ENCODE results near the gene CRYBB3. TPM values are rescaled to one million over a fixed set of nuclear protein-coding genes. Genes with fewer than 3 reads are reported as not detected.
A peak's percentile ranks its signal among the peaks of the same experiment; 100 is the strongest.
"Not testable (repeated sequence)": the region's sequence is repeated elsewhere in the genome, so short reads cannot be mapped to it uniquely, and the experiment has no call there.

Gene CRYBB3
- total RNA-seq, 1 donor from 2014 or later, result not detected

DNA sequence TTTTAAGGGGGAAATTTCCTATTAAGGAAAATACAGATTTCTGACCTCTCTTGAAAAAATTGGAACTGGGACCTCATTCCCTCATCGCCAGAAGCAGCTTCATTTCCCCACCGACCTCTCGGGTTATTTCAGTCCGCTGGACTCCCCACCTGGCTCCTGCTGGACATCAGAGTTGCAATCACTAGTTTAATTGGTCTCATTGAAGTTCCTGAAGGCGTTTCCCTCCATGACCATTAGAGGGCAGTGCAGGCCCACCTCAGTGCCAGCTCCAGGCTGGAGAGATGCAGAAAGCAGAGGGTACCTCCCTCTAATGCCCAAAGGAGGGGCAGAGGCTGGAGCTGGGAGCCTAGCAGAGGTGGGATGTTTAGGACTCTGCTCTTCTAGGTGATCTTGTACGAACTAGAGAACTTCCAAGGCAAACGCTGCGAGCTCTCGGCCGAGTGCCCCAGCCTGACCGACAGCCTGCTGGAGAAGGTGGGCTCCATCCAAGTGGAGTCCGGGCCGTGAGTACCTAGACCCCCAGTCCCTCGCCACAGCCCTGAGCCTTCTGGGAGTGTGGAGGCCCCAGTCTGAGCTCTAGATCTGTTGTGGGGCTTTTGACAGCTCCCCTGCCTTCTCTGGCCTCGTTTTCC lies 2.7 kb downstream of the CRYBB3 start:
- Mint-ChIP-seq H3K36me3 (ENCODE audit: low read depth) (no peaks in the 10 kb centered on the region), H3K9me3 (no peaks in the 10 kb centered on the region), H3K4me3 (no peak overlapping the region), H3K27ac (ENCODE audit: unreplicated experiment) (no peak overlapping the region), H3K27me3 (ENCODE audit: low read depth) (no peaks in the 10 kb centered on the region), H3K4me1 (peaks cover 14% of the 10 kb centered on the region)
- TF ChIP-seq, protein P1, sequence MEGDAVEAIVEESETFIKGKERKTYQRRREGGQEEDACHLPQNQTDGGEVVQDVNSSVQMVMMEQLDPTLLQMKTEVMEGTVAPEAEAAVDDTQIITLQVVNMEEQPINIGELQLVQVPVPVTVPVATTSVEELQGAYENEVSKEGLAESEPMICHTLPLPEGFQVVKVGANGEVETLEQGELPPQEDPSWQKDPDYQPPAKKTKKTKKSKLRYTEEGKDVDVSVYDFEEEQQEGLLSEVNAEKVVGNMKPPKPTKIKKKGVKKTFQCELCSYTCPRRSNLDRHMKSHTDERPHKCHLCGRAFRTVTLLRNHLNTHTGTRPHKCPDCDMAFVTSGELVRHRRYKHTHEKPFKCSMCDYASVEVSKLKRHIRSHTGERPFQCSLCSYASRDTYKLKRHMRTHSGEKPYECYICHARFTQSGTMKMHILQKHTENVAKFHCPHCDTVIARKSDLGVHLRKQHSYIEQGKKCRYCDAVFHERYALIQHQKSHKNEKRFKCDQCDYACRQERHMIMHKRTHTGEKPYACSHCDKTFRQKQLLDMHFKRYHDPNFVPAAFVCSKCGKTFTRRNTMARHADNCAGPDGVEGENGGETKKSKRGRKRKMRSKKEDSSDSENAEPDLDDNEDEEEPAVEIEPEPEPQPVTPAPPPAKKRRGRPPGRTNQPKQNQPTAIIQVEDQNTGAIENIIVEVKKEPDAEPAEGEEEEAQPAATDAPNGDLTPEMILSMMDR (conservative IDR thresholded peaks at IDR 0.05), result peak; percentile 86
- DNase-seq (ENCODE audit: low read depth, low spot score), result peak; percentile 72

DNA sequence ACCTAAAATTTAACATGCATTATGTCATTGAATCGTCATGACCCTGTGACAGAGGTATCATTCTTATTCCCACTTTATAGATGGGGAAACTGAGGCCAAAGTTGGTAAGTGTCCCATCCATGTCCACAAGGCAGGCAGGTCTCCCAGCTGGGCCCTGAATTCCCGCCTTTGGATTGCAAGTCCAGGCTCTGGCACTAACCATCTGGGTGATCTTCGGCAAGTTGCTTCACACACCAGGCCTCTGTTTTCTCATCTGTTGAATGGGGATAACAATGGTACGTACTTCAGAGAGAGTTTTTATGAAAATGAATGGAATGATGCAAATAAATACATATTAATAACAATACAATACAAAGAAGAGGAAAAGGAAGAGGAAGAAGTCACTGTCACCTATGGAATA lies 3.4 kb downstream of the CRYBB3 start:
- peaks cover 11% of the 10 kb centered on the region for H3K4me1 Mint-ChIP-seq
- DNase-seq (ENCODE audit: low read depth, low spot score), result no peak
- TF ChIP-seq, protein P1 (conservative IDR thresholded peaks at IDR 0.05), result no peak
- no peaks in the 10 kb centered on the region for H3K27me3 Mint-ChIP-seq (ENCODE audit: low read depth)
- H3K36me3 Mint-ChIP-seq (ENCODE audit: low read depth), result no peaks in the 10 kb centered on the region
- H3K9me3 Mint-ChIP-seq, result no peaks in the 10 kb centered on the region
- H3K27ac Mint-ChIP-seq (ENCODE audit: unreplicated experiment), result no peak overlapping the region
- no peak overlapping the region for H3K4me3 Mint-ChIP-seq

DNA sequence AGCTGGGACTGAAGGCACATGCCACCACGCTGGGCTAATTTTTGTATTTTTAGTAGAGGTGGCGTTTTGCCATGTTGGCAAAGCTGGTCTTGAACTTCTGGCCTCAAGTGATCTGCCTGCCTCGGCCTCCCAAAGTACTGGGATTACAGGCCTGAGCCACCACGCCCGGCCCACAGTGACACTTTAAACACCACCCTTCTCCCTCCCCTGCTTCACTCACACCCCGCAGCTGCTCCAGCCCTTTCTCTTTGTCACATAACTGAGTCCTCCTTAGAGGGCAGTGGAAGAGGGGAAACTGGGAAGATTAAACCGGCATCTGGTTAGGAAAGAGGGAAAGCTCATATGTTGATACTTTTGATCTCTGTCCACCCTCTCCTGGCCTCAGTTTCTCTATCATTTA lies 4.9 kb downstream of the CRYBB3 start:
- H3K4me3 Mint-ChIP-seq; H3K27ac Mint-ChIP-seq (ENCODE audit: unreplicated experiment); H3K9me3 Mint-ChIP-seq; H3K36me3 Mint-ChIP-seq (ENCODE audit: low read depth); H3K27me3 Mint-ChIP-seq (ENCODE audit: low read depth); DNase-seq (ENCODE audit: low read depth, low spot score); H3K4me1 Mint-ChIP-seq: not testable (repeated sequence)

DNA sequence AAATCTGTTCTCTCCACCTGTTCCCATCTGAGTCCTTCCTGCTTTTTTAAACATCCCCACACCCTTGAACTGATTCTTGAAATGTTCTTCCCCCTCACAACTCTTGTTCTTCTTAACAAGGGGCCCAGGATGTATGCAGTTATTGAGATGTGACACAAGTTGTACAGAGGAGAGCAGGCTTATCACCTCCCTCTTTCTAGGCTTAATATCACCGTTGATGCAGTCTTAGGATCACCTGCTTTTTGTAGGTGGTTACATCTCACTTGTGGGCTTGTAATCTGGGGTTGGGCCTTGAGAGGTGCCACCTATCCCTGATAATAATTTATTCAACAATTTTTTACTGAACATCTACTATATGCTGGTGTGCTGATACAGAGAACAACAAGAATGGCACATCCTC lies 6.2 kb downstream of the CRYBB3 start:
- Mint-ChIP-seq H3K4me1 (peaks cover 4% of the 10 kb centered on the region), H3K4me3 (no peak overlapping the region), H3K36me3 (ENCODE audit: low read depth) (no peaks in the 10 kb centered on the region), H3K27ac (ENCODE audit: unreplicated experiment) (no peak overlapping the region), H3K9me3 (no peaks in the 10 kb centered on the region), H3K27me3 (ENCODE audit: low read depth) (no peaks in the 10 kb centered on the region)
- TF ChIP-seq, protein P1 (conservative IDR thresholded peaks at IDR 0.05), result no peak
- DNase-seq (ENCODE audit: low read depth, low spot score), result no peak

DNA sequence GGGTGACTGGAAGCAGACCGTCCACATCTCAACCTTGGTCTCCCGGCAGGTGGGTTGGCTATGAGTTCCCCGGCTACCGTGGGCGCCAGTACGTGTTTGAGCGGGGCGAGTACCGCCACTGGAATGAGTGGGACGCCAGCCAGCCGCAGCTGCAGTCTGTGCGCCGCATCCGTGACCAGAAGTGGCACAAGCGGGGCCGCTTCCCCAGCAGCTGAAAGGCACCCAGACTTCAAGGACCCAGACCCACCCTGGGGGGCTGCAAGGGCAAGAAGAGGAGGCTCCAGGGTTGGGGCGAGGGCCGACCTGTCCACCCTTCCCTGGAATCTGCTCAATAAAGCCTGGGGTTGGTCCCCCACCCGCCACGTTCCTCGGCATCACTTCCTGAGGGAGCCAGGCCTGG lies 7.3 kb downstream of the CRYBB3 start:
- DNase-seq (ENCODE audit: low read depth, low spot score), result no peak
- no peaks in the 10 kb centered on the region for H3K27me3 Mint-ChIP-seq (ENCODE audit: low read depth)
- H3K4me3 Mint-ChIP-seq, result no peak overlapping the region
- TF ChIP-seq, protein P1 (conservative IDR thresholded peaks at IDR 0.05), result no peak
- H3K27ac Mint-ChIP-seq (ENCODE audit: unreplicated experiment), result no peak overlapping the region
- H3K9me3 Mint-ChIP-seq, result no peaks in the 10 kb centered on the region
- H3K36me3 Mint-ChIP-seq (ENCODE audit: low read depth), result no peaks in the 10 kb centered on the region
- peaks cover 4% of the 10 kb centered on the region for H3K4me1 Mint-ChIP-seq

DNA sequence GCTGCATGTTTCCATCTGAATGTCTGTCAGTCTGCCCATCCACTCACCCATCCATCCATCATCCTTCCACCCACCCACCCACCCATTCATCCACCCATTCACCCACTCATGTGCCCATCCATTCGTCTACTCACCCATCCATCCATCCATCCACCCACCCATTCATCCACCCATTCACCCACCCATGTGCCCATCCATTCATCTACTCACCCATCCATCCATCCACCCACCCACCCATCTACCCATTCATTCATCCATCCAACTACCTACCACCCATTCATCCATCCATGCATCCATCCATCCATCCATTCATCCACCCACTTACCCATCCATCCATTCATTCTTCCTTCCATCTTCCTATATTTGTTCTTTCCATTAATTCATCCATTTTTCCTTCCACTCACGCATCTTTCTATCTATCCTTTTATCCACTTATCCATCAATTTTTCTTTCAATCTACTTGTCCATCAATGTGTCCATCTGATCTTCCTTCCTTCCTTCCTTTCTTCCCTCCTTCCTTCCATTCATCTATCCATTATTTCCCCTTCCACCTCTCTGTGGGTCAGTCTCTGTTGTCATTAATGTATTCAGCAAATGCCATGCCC lies 8.0 kb downstream of the CRYBB3 start:
- Mint-ChIP-seq H3K9me3 (no peaks in the 10 kb centered on the region), H3K27me3 (ENCODE audit: low read depth) (no peaks in the 10 kb centered on the region), H3K4me1 (no peaks in the 10 kb centered on the region), H3K36me3 (ENCODE audit: low read depth) (no peaks in the 10 kb centered on the region), H3K4me3 (no peak overlapping the region), H3K27ac (ENCODE audit: unreplicated experiment) (no peak overlapping the region)
- DNase-seq (ENCODE audit: low read depth, low spot score), result no peak
- TF ChIP-seq, protein P1 (conservative IDR thresholded peaks at IDR 0.05), result no peak
